Aorta (tissue), 5 donors: ENCODE results near the gene WSCD2. TPM values are rescaled to one million over a fixed set of nuclear protein-coding genes. Genes with fewer than 3 reads are reported as not detected.

ENCODE experiments used
- ATAC-seq: fragments of 200-7000 bp; cut with Tn5 transposase; one replicate; pipeline ENCODE4 v1.9.1; 2022; ENCODE audit warnings: moderate library complexity; ENCODE audit not compliant: low FRiP score
- DNase-seq, 2 donors: peaks; one replicate each; pipeline ENCODE4 v3.0.0-alpha.2; 2020
- H3K27ac ChIP-seq, 2 donors: one replicate each; pipeline ENCODE4 v1.5.1; 2013; ENCODE audit warnings: low read length in 2 of 2, mild to moderate bottlenecking in 2 of 2, moderate library complexity in 2 of 2, control low read depth in 1 of 2, inconsistent platforms in 1 of 2, low read depth in 1 of 2
- H3K27me3 ChIP-seq, 2 donors: one replicate each; pipeline ENCODE4 v1.6.1; 2013; ENCODE audit warnings: control low read depth in 1 of 2, low read length in 1 of 2, mild to moderate bottlenecking in 1 of 2, moderate library complexity in 1 of 2; ENCODE audit not compliant: insufficient read depth in 2 of 2, control insufficient read depth in 1 of 2
- H3K36me3 ChIP-seq, 2 donors: one replicate each; pipeline ENCODE4 v1.6.1; 2013; ENCODE audit warnings: control low read depth in 1 of 2, low read length in 1 of 2, mild to moderate bottlenecking in 1 of 2; ENCODE audit not compliant: insufficient read depth in 2 of 2, control insufficient read depth in 1 of 2
- H3K4me1 ChIP-seq, 2 donors: one replicate each; pipeline ENCODE4 v1.6.1; 2013; ENCODE audit warnings: low read length in 2 of 2, control low read depth in 1 of 2, mild to moderate bottlenecking in 1 of 2, moderate library complexity in 1 of 2; ENCODE audit not compliant: insufficient read depth in 2 of 2, control insufficient read depth in 1 of 2
- H3K4me3 ChIP-seq, 2 donors: one replicate each; pipeline ENCODE4 v1.5.1; 2013; ENCODE audit warnings: low read length in 2 of 2, control low read depth in 1 of 2, mild to moderate bottlenecking in 1 of 2
- H3K9me3 ChIP-seq: one replicate; pipeline ENCODE4 v1.6.1; 2013; ENCODE audit warnings: mild to moderate bottlenecking, low read length; ENCODE audit not compliant: control insufficient read depth
- WGBS, 2 donors: extraction: QIAGEN DNeasy Blood & Tissue Kit; methylation state at CpG; one replicate each; pipeline ENCODE4 v1.1.7; 2013; 5-methylcytosine and 5-hydroxymethylcytosine counted together
- intact Hi-C, 2 donors: fragments of 100-400 bp; cut with DNase I; formaldehyde crosslinking; loops; one replicate each; pipeline versions ENCODE4 v1.14.2 to v1.15.0; 2022
- polyA plus RNA-seq, 2 donors: library from polyadenylated mRNA; stranded (reverse); fragments of 200-250 nt; gene quantifications; one replicate each; pipeline ENCODE4 v1.2.3, GENCODE V29; 2013
- total RNA-seq, 2 donors: library from RNA; stranded (reverse); fragmentation: NEBNext Ultra II Directional; extraction: Animal tissue kit (Norgen Biotek cat#: 25700); gene quantifications; one replicate each; pipeline ENCODE4 v1.2.1, GENCODE V29; 2021
- donor health status: healthy with polysubstance abuse.
- donor health status: Bipolar disorder and iron deficiency.
- donor health status: DM: no; HTN: no; CAD: no.
- donor health status: DM: no; HTN: no; CAD: no.
- donor health status: DM: yes; HTN: yes; CAD: no.

The WSCD2 gene
- total and polyA plus RNA-seq, 4 donors = 0.75 to 9.7 (median 5.6) TPM; not detected in 1

DNA sequence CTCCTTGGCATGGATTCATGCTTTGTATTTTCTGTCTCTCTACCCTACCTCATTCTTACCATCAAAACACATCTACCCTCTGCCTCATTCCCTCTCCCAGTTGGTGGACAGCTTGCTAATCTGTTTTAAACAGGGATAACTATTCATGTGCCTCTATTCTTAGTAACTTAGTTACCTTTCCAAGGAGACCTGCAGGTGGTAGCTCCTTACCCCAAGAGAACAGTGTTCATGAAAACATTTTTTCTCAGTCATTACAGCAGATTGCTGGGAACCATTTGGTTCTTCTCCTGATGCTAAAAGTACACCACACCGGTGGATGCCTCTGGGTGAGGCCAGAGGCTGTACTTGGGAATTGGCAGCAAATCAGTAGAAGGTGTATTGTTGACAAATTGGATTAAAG is 137.0 kb downstream of the WSCD2 start:
- H3K9me3 ChIP-seq = peaks cover 3% of the 10 kb centered on the region
- intact Hi-C loops = no loop called here
- no peak for DNase-seq
- 81 to 83% methylated on average over 1 of the region's 1 CpG for WGBS, 2 donors
- no peak overlapping the region for H3K4me3 ChIP-seq
- no peaks in the 10 kb centered on the region for H3K4me1 ChIP-seq
- H3K36me3 ChIP-seq = no peaks in the 10 kb centered on the region
- no peak for ATAC-seq
- no peak overlapping the region for H3K27ac ChIP-seq
- no peaks in the 10 kb centered on the region for H3K27me3 ChIP-seq

DNA sequence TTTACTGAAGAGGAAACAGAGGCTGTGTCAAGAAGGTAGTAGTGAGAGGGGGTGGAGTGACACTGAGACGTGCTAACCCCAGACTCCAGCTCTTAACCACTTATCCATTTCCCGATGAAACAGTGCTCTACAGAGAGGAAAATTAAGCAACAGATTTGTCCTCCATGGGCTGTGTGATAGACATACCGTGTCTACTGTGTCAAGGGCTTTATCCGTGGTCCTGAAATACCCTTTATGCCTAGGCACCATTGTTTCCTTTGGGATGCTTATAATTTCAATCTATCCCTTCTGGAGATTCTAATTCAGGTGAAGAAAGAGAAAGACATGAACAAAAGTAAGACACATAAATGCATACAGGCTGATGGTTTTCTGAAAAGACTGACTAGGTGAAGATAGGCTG is 138.4 kb downstream of the WSCD2 start:
- DNase-seq (no peak), ATAC-seq (no peak)
- 75 to 79% methylated on average over 4 of the region's 4 CpGs for WGBS, 2 donors
- Histone ChIP-seq H3K27ac (no peak overlapping the region), H3K9me3 (peaks cover 2% of the 10 kb centered on the region), H3K4me3 (no peak overlapping the region), H3K27me3 (no peaks in the 10 kb centered on the region), H3K4me1 (no peaks in the 10 kb centered on the region), H3K36me3 (no peaks in the 10 kb centered on the region)
- intact Hi-C loops = no loop called here

DNA sequence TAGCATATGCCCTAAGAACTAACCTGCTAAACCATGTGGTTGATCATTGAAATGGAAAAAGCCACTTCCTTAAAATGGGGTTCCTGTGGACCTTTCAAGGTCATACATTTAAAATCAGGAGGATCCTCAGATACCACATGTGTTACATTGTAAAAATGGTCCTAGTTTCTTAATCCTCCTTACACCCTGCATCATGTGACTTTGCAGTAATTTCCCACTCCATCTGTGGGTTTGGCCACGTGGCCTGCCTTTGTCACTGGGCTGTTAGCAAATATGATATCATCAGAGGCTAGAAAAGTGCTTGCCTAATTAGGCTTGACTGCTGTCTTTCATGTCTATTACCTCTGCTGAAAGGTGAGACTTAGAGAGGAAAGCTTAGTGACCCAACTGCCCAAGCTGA is 139.3 kb downstream of the WSCD2 start:
- H3K27ac ChIP-seq = no peak overlapping the region
- H3K9me3 ChIP-seq = peaks cover 5% of the 10 kb centered on the region
- H3K4me1 ChIP-seq = no peaks in the 10 kb centered on the region
- WGBS, 2 donors = 42 to 59% methylated on average over 1 of the region's 1 CpG
- ATAC-seq (no peak), DNase-seq (no peak)
- H3K27me3 ChIP-seq = no peaks in the 10 kb centered on the region
- H3K36me3 ChIP-seq = no peaks in the 10 kb centered on the region
- intact Hi-C loops = no loop called here
- no peak overlapping the region for H3K4me3 ChIP-seq

DNA sequence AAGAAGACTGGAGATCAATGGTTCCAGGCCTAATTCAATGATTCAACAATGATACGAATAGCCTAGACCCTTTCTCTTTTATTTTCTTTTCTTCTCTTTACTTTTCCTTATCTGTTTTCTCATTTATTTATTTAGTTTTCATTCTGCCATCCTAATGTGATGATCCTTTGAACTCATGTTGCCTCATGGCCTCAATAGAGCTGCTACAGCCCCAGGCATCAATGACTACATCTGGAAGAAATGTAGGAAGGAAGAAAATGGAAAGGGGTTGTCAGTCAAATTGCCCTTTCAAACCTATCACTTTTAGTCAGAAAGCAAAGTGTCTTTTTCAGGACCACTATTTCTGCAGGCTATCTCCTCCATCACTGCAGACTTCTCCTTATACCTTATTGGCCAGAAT is 140.1 kb downstream of the WSCD2 start:
- H3K27ac ChIP-seq = no peak overlapping the region
- 85 to 86% methylated on average over 1 of the region's 1 CpG for WGBS, 2 donors
- H3K27me3 ChIP-seq = no peaks in the 10 kb centered on the region
- peaks cover 5% of the 10 kb centered on the region for H3K9me3 ChIP-seq
- H3K36me3 ChIP-seq = no peaks in the 10 kb centered on the region
- no peak overlapping the region for H3K4me3 ChIP-seq
- H3K4me1 ChIP-seq = no peaks in the 10 kb centered on the region
- DNase-seq (no peak), ATAC-seq (no peak)
- intact Hi-C loops = no loop called here

DNA sequence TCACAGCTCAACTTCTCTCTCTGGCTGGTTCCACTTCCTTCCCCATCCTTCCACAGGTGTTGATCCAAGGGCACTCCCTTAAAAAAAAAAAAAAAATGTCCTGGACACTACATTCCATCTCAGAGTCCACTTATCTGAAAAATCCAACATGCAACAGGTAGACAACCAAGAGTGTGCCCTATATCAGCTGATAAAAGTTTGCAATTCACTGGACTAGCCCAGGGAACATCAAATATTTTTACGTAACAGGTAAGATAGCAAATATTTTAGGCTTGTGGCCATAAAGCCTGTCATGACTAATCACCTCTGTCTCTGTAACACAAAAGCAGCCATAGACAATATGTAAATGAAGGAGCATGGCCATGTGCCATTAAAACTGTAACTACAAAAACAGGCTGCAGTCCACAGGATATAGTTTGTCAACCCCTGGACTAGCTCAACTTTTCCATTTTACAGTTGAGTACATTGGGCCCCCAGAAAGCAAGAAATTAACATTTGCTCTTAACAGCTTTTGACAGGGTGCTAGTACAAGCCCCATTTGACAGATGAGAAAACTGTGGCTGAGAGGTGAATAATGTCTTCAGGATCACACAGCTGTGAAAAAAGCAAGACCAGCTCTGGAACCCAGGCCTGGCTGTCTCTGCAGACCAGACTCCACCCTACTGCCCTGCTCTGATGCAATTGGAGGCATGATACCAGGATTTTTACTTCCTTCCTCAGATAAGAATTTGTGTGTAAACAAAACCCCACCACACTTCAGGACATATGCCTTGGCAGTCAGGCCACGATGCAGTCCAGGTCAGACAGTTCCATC is 141.2 kb downstream of the WSCD2 start:
- DNase-seq (no peak), ATAC-seq (no peak)
- H3K27ac ChIP-seq = no peak overlapping the region
- H3K9me3 ChIP-seq = peaks cover 7% of the 10 kb centered on the region
- no peaks in the 10 kb centered on the region for H3K36me3 ChIP-seq
- no peaks in the 10 kb centered on the region for H3K27me3 ChIP-seq
- H3K4me1 ChIP-seq = no peaks in the 10 kb centered on the region
- WGBS, 2 donors = 83 to 87% methylated on average over 2 of the region's 2 CpGs
- intact Hi-C loops = no loop called here
- H3K4me3 ChIP-seq = no peak overlapping the region

DNA sequence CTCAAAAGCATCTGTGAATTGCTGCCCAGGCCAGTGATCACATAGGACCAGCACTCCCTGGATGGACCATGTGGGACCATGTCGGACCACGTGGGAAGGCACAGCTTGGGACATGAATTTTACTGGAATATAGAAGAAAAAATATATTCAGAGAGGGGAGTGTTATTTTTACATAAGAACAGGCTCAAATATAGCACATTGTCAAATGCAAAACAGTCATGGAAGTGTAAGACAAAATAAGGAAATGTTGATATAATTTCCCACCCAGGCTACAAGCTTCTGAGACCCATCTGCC is 141.7 kb downstream of the WSCD2 start:
- H3K4me3 ChIP-seq = no peak overlapping the region
- no peaks in the 10 kb centered on the region for H3K4me1 ChIP-seq
- DNase-seq = no peak
- ATAC-seq = no peak
- no peak overlapping the region for H3K27ac ChIP-seq
- 38 to 61% methylated on average over 2 of the region's 2 CpGs for WGBS, 2 donors
- intact Hi-C loops = no loop called here
- peaks cover 7% of the 10 kb centered on the region for H3K9me3 ChIP-seq
- no peaks in the 10 kb centered on the region for H3K36me3 ChIP-seq
- H3K27me3 ChIP-seq = no peaks in the 10 kb centered on the region

DNA sequence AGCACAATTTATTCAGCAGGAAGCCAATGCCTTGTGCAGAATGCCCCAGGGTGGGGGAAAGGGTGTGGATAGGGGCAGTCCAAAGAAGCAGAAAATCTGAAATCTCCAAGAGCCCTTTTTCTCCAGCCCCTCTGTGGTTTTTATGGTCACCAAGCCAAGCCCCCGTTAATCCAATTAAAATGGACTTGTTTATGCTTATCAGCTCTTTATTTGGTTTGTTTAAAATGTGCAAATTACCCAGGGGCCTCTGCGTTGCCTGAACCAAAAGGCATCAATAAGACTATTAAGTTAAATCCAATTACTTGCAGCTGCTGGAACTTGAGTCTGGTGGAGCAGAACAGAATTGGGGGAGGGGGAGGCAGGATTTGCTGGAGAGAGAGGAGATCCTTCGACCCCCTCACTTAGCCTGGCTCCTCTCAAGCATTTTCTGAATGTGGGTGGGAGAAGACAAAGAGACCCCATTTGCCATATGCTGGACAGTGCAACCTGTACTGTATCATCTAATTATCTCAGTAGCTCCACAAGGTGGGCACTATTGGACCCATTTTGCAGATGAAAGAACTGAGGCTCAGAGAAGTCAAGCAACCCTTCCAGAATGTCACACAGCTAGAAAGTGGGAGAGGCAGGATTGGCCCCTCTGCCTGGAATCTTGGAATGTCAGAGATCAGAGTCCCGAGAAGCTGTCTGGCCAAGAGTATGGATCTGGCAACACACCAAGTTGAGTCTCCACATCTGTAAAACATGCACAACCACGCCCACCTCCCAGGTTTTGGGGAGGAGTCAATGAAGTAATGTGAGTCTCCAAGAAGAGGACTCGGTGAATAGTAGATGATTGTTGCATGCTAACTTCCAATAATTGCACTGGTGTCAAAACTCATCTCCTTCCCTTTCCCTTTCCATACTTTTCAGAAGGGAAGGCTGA is 143.1 kb downstream of the WSCD2 start:
- H3K4me1 ChIP-seq = no peaks in the 10 kb centered on the region
- H3K27ac ChIP-seq = no peak overlapping the region
- no peak overlapping the region for H3K4me3 ChIP-seq
- intact Hi-C loops = no loop called here
- H3K36me3 ChIP-seq = no peaks in the 10 kb centered on the region
- WGBS, 2 donors = 60 to 73% methylated on average over 6 of the region's 6 CpGs
- DNase-seq (no peak), ATAC-seq (no peak)
- H3K9me3 ChIP-seq = peaks cover 5% of the 10 kb centered on the region
- no peaks in the 10 kb centered on the region for H3K27me3 ChIP-seq

DNA sequence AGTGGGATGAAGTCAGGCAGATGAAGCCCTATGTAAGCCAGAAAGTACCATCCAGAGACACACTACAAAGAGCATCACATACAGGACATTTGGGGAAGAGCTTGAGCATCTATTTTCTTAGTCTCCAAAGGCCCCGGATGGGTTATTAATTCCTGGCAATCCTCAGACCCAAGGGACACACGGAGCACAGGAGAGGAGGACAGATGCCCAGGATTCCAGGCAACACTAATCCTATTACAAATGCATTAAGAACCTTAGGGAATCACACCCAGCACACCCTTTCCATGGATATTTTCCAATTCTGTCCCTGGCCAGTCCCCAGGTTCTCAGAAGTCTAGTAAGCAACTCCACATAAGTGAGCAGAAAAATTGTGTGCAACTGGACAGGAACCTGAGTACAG is 144.1 kb downstream of the WSCD2 start:
- Histone ChIP-seq H3K27ac (no peak overlapping the region), H3K27me3 (no peaks in the 10 kb centered on the region), H3K4me1 (no peaks in the 10 kb centered on the region), H3K36me3 (no peaks in the 10 kb centered on the region), H3K4me3 (no peak overlapping the region), H3K9me3 (peaks cover 5% of the 10 kb centered on the region)
- intact Hi-C loops = no loop called here
- DNase-seq (no peak), ATAC-seq (no peak)
- WGBS, 2 donors = 33 to 34% methylated on average over 2 of the region's 2 CpGs

DNA sequence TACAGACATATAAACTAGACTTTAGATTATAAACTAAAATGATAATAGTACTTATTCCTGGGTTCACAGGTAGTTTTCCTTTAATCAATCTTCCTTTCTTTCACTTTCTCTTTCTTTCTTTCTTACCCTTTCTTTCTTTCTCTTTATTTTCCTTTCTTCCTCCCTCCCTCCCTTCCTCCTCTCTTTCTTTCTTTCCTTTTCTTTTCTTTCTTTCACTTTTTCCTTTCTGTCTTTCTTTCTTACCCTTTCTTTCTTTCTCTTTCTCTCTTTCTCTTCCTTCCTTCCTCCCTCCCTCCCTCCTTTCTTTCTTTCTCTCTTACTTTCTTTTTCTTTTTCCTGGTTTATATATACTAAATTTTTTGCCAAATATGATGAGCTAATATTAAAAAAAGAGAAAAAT is 148.5 kb downstream of the WSCD2 start:
- H3K9me3 ChIP-seq = peaks cover 3% of the 10 kb centered on the region
- no peak for DNase-seq
- H3K36me3 ChIP-seq = no peaks in the 10 kb centered on the region
- no peak for ATAC-seq
- intact Hi-C loops = no loop called here
- no peak overlapping the region for H3K4me3 ChIP-seq
- H3K27ac ChIP-seq = no peak overlapping the region
- H3K27me3 ChIP-seq = no peaks in the 10 kb centered on the region
- H3K4me1 ChIP-seq = no peaks in the 10 kb centered on the region
